GM12878 (cell line): ENCODE data around the gene MAP4K1. TPM values are rescaled to one million over a fixed set of nuclear protein-coding genes. Genes with fewer than 3 reads are reported as not detected.

Source experiments
- BCLAF1 ChIP-seq: fragments of 450-650 bp; IDR thresholded peaks from 2 replicates; pipeline ENCODE4 v1.6.1; 2017; ENCODE audit warnings: antibody characterized with exemption, mild to moderate bottlenecking, moderate library complexity
- FOS ChIP-seq: IDR thresholded peaks from 3 replicates; pipeline ENCODE4 v1.6.1; 2011; ENCODE audit warnings: borderline replicate concordance; ENCODE audit not compliant: insufficient read length; ENCODE audit errors: extremely low read depth
- HDAC2 ChIP-seq: fragments of 200-600 bp; sonication (generic); IDR thresholded peaks from 2 replicates; pipeline ENCODE4 v1.6.1; 2017
- LARP7 ChIP-seq: fragments of 450-650 bp; IDR thresholded peaks from 2 replicates; pipeline ENCODE4 v1.6.1; 2017; ENCODE audit warnings: mild to moderate bottlenecking
- NR2C1 ChIP-seq: fragments of 450-650 bp; IDR thresholded peaks from 2 replicates; pipeline ENCODE4 v1.6.1; 2017; ENCODE audit warnings: antibody characterized with exemption, mild to moderate bottlenecking, moderate library complexity
- POU2F2 ChIP-seq: IDR thresholded peaks from 3 replicates; pipeline ENCODE4 v1.6.1; 2011; ENCODE audit warnings: low read depth, mild to moderate bottlenecking, low read length, borderline replicate concordance
- SMC3 ChIP-seq: IDR thresholded peaks from 2 replicates; pipeline ENCODE4 v1.6.1; 2011; ENCODE audit warnings: low read length, improper control_type of control experiment, borderline replicate concordance
- SP1 ChIP-seq: IDR thresholded peaks from one replicate; pipeline ENCODE4 v1.6.1; 2011; ENCODE audit warnings: low read depth, low read length
- STAT1 ChIP-seq: fragments of 450-650 bp; conservative IDR thresholded peaks from 2 replicates; pipeline ENCODE4 v1.6.1; 2014; ENCODE audit warnings: antibody characterized with exemption, mild to moderate bottlenecking
- TCF12 ChIP-seq: IDR thresholded peaks from 2 replicates; pipeline ENCODE4 v1.6.1; 2011; ENCODE audit warnings: low read depth, mild to moderate bottlenecking, low read length
- YBX1 ChIP-seq: fragments of 450-650 bp; IDR thresholded peaks from 2 replicates; pipeline ENCODE4 v1.6.1; 2016; ENCODE audit warnings: antibody characterized with exemption
- YY1 ChIP-seq: IDR thresholded peaks from 2 replicates; pipeline ENCODE4 v1.6.1; 2011; ENCODE audit warnings: low read depth, mild to moderate bottlenecking, low read length
- polyA plus RNA-seq, 11 experiments: library from polyadenylated mRNA; depleted of rRNA in 4 of 11; unstranded in 6 of 11; stranded (reverse) in 5 of 11; fragments of >200 nt; fragmentation: Nextera tagmentation in 4 of 11; fragmentation: Illumina TruSeq in 1 of 11; extraction: Ambion mirVana in 4 of 11; extraction: Trizol in 1 of 11; gene quantifications; 1 replicate in 1 of 11; 2 replicates in 10 of 11; pipeline versions ENCODE4 v1.2.1 to v1.2.3, GENCODE V29; 2011 to 2016; ENCODE audit warnings: inconsistent platforms in 2 of 11, missing spikeins in 2 of 11, low read depth in 1 of 11
- total RNA-seq, 4 experiments: library from RNA; depleted of rRNA in 3 of 4; stranded (reverse); fragments of >200 nt in 3 of 4; fragmentation: Illumina TruSeq in 1 of 4; extraction: Trizol in 1 of 4; gene quantifications; 2 replicates each; pipeline versions ENCODE4 v1.2.1 to v1.2.3, GENCODE V29; 2013 to 2021
- TF ChIP-seq, protein P1 (sequence below): fragments of 450-650 bp; IDR thresholded peaks from 2 replicates; pipeline ENCODE4 v1.6.1; 2017; ENCODE audit warnings: mild to moderate bottlenecking, moderate library complexity

The MAP4K1 gene
- total and polyA plus RNA-seq, 10 of the 15 experiments (the other 5 are each of a cell fraction or from before 2014, with no cell fraction given): 39.2 to 306 (median 140) TPM

GRCh38 chr19:38634757-38635482 is 17.2 kb upstream of the MAP4K1 start (continued):
- no peak for TF ChIP-seq BCLAF1
- no peak for TF ChIP-seq SP1
- 0 out of 3 replicates have a peak, but pooled peaks have one; percentile 19 for TF ChIP-seq POU2F2
- 0 out of 2 replicates have a peak, but pooled peaks have one; percentile 16 for TF ChIP-seq STAT1
- no peak for TF ChIP-seq FOS
- peak; percentile 97 for TF ChIP-seq SMC3
- no peak for TF ChIP-seq HDAC2
- peak; percentile 65; the same call in 1 of the 2 replicates for TF ChIP-seq TCF12
- TF ChIP-seq, protein P1, sequence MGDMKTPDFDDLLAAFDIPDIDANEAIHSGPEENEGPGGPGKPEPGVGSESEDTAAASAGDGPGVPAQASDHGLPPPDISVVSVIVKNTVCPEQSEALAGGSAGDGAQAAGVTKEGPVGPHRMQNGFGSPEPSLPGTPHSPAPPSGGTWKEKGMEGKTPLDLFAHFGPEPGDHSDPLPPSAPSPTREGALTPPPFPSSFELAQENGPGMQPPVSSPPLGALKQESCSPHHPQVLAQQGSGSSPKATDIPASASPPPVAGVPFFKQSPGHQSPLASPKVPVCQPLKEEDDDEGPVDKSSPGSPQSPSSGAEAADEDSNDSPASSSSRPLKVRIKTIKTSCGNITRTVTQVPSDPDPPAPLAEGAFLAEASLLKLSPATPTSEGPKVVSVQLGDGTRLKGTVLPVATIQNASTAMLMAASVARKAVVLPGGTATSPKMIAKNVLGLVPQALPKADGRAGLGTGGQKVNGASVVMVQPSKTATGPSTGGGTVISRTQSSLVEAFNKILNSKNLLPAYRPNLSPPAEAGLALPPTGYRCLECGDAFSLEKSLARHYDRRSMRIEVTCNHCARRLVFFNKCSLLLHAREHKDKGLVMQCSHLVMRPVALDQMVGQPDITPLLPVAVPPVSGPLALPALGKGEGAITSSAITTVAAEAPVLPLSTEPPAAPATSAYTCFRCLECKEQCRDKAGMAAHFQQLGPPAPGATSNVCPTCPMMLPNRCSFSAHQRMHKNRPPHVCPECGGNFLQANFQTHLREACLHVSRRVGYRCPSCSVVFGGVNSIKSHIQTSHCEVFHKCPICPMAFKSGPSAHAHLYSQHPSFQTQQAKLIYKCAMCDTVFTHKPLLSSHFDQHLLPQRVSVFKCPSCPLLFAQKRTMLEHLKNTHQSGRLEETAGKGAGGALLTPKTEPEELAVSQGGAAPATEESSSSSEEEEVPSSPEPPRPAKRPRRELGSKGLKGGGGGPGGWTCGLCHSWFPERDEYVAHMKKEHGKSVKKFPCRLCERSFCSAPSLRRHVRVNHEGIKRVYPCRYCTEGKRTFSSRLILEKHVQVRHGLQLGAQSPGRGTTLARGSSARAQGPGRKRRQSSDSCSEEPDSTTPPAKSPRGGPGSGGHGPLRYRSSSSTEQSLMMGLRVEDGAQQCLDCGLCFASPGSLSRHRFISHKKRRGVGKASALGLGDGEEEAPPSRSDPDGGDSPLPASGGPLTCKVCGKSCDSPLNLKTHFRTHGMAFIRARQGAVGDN: no peak
- TF ChIP-seq YBX1: no peak
- no peak for TF ChIP-seq LARP7
- TF ChIP-seq NR2C1: no peak
- TF ChIP-seq YY1: peak; percentile 30; the same call in 1 of the 2 replicates
- TF ChIP-seq, all 136 proteins: peak for 12
